GM18526 (cell line): Measurements from ENCODE around the gene OTUB1.

Experiments used
- POLR2A ChIP-seq: IDR thresholded peaks from 3 replicates; pipeline ENCODE4 v1.6.1; 2011; ENCODE audit not compliant: insufficient read length; ENCODE audit errors: extremely low read depth

OTUB1 gene

GRCh38 chr11:64009710-64010109 lies 23.5 kb downstream of the OTUB1 start:
- TF ChIP-seq POLR2A, result no peak

DNA sequence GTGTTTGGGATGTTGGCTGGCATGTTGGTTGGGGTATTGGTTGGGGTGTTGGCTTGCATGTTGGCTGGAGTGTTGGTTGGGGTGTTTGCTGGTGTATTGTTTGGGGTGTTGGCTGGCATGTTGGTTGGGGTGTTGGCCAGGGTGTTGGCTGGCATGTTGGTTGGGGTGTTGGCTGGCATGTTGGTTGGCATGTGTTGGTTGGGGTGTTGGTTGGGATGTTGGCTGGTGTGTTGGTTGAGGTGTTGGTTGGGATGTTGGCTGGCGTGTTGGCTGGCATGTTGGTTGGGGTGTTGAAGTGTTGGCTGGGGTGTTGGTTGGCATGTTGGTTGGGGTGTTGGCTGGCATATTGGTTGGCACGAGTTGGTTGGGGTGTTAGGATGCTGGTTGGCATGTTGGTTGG lies 24.5 kb downstream of the OTUB1 start:
- no peak for TF ChIP-seq POLR2A

GRCh38 chr11:64011371-64011770 lies 25.1 kb downstream of the OTUB1 start:
- TF ChIP-seq POLR2A, result no peak

DNA sequence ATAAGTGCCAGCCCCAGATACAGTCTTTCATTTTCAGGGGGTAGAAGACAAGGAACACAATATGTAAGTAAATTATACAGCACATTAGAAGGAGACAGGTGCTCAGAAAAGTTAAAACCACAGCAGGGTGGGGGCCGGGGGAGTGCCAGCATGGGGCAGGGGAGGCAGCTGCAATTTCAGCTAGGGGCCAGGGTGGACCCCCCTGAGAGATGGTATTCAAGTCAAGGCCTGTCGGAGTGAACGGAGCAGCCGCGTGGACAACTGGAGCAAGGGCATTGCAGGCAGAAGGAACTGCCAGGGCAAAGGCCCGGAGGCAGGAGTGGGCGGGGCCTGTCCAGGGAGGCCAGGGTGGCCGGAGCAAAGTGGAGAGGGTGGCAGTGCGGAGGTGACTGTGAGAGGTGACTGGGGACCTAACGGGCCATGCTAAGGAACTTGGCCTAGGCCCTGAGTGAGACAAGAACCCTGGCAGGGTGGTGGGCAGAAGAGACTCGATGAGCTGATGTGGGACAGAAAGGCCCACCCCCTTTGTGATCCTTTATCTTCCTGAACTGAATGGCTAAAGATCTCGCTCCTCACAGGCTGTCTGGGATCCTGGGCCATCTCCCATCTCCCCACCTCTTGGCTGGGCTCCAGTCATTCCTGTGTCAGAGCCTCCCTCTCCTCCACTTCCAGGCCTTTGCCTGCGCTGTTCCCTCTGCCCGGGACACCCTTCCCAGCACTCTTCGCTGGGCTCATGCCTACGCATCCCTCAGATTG lies 27.1 kb downstream of the OTUB1 start:
- TF ChIP-seq POLR2A, result no peak

DNA sequence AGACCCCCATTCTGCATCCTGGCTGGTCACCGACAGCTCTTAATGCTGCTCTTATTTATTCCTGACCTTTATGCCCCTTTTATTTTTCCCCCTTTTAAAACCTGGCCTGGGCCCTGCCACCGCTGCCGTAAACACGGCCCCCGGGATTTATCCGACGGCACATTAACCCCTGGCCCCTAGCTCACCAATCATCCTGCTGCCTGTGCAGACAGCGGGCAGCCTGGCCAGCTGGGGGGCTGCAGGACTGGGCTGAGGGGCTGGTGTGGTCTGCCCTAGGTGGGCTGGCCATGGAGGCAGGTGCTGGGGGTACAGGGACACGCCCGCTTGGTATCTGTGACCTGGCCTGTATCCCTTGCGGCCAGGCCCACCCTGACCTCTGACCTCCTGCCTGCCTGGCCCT lies 28.1 kb downstream of the OTUB1 start:
- no peak for TF ChIP-seq POLR2A

DNA sequence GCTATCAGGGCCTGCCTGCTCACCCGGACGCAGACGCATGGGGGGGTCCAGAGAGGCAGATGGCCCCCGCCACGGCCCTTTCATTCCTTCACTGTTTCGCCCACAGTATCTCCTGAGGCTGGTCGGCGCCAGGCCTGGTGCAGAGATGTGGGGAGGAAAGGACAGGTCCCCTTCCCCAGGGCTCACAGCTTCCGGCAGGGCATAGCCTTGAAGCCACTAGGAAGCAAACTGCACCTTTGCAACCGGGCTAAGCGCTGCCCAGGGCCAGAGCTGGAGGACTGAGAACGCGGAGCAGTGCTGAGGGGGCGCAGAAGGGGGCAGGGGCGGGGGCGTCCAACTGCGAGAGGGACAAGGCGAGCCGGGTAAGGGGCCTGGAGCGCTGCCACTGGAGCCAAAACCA lies 29.3 kb downstream of the OTUB1 start:
- no peak for TF ChIP-seq POLR2A

GRCh38 chr11:64015935-64016845 lies 30.0 kb downstream of the OTUB1 start:
- no peak for TF ChIP-seq POLR2A

GRCh38 chr11:64017945-64018224 lies 31.6 kb downstream of the OTUB1 start:
- no peak for TF ChIP-seq POLR2A

DNA sequence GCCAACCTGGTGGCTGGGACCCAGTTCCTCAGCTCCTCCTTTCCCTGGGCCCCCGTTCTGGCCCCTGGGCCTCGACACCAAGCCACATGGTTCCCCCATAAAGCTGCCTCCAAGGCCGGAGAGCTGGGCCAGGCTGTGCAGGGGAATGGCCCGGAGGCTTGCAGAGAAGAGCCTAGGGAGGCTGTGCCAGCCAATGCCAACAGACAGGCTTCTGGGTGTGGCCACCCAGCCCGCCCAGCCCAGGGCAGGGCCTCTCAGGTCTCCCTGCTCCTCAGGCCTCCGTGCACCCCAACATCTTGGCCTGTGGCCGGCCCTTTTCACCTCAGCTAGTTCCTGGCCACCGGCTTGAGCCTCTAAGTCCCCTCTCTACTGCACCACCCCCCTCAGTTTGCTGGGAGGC lies 32.1 kb downstream of the OTUB1 start:
- TF ChIP-seq POLR2A, result no peak

DNA sequence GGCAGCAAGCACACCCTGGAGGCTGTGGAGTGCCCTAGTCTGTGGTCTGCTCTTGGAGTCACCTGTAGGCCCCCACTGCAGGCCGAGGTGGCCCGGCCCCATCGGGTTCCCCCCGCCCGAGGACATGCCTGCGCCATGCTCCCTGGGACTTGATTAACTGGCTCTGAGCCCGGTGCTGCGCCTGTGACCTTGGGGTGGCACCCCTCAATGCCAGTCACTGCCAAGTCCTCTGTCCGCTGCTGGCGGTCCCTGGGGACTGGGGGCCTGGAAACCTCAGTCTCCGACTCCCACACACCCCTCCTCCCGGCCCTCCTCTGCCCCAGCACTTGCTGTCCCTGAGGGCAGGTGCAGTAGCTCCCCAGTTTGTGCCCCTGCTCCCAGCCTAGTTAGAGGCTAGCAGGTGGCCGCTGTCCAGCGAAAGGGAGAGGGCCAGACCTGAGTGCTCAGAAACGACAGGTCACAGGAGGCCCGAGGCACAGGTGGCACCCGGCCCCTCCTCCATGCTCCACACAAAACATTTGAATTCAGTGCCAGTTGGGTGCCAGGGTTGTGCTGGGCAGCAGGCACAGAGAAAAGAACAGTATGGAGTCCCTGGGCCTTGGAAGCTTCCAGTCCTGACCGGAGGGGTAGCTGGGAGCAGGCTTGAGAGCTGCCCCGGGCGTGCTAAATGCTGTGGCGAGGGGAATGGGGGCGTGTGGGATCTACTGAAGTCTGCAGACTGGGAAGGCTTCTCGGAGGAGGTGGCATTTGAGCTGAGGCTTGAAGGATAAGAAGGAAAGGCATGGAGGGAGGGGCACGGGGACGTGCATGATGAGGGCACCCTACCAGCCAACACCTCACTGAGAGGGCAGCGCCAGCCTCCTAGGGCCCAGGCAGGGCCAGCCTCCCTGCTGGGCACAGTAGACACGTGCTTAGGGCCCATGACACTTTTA lies 33.1 kb downstream of the OTUB1 start:
- no peak for TF ChIP-seq POLR2A

DNA sequence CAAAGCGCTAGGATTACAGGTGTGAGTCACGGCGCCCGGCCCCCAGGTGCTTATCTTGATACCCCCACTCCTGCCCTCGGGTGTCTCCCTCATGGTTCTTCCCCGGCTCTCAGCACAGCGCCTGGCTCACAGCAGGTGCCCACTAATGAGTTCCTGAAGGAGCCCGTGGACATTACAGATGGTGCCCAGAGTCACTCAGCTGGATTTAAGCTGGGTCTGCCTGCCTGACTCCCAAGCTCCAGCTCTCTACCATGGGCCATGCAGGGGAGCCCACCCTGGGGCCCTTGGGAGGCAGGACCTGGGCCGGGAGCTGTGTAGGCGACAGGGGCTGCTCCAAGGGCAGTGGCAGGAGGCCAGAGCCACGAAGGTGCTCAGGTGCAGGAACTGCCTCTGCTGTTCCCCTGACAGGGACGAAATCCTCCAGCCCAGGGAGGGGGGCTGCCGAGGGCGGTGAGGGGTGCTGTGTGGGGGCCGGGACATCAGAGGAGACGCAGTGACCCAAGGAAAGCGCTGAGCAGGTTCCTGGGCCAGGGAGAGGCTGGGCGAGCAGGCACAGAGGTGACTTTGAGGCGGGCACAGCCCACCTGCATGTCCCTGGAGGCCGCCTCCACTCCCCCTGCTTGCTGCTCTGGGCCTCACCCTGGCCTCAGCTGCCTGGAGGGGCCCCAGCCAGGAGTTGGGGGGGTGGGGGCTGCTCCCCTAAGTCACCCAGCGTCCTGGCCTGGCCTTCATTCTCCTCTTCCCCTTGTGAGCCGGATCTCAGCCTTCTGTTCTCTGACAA lies 34.9 kb downstream of the OTUB1 start:
- TF ChIP-seq POLR2A, result no peak

- TF ChIP-seq POLR2A, result no peak
Observed at GRCh38 chr11:64021757-64022093, 35.5 kb downstream of the OTUB1 start.

DNA sequence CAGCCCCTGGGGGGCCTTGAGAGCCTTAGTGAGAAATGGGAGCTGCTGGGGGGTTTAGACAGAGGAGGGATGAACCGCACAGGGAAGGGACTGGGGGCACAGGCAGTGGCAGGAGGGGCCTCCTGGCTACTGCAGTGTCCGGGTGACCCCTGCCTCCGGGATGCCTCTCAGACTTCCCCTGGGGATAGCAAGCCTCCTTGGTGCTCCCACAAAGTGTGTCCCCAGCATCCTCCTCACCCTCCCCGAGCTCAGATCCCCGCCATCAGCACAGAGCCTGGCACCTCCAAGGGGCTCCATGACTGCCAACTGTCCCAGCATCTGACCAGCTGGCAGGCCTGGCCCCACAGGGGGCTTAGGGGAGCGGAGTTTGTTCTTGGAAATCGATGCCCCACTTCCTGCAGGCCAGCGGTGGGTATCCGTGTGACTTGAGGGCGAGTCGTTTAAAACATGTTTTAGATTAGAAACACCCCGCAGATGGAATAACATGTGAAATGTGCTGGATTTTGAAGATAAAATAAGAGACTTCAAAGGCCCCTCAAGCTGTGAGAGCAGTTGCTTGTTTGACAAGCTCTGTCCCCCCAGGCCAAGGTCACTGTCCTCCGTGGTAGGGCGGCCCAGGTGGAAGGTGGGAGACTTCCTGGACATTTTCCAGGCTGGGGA lies 36.0 kb downstream of the OTUB1 start:
- no peak for TF ChIP-seq POLR2A
